ENCODE measurements around the gene PYGM.

The PYGM gene

DNA sequence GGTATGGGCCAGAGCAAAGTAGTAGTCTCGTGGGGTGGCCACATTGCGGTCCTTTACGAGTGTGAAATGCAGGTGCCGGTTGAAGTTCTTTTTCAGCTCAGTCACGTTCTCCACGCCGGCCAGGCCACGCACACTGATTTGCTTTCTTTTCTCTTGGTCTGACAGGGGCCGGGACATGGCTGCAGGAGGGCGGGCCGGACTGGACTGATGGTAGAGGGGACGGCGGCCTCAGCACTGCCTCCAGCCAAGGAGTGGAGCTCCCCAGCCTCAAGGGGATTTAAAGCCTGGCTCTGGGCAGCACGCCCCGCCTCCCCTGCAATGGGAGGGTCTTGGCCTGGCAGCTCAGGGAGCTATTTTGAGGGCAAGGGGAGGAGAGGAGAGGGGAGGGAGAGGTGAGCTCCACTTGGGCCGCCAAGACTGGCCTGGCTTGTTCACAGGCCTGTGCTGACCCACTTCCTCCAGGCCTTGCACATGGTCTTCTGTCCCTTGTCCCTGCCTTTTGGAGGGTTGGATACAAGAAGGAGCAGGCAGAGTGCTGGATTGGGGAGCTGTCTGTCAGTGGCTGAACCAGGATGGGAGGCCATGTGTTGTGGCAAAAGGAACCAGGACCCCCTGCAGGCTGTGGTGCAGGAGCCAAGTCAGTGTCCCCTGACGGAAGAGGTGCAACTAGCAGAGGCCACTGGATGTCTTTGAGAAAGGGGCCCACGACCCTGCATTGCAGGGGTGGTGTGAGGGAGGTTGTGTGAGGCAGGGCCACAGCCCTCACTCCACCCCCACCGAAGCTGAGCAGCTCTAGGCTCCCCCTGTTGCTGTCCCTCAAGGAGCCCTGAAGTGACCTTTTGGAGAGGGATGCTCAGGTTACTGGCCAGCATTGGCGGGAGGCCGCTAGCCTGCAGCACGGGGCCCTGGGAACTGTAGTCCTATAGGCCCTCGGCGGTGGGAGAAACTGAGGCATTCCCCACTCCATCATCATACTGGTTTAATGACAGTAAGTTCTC is at the start of gene PYGM:
TSS of gene PYGM (minus strand) at position 253 of the 998 bp plus-strand sequence. CDS start at position 177, 76 bp downstream.
- no peak within 1 kb of the TSS for H3K27ac ChIP-seq (ENCODE audit: low read depth, low read length)

DNA sequence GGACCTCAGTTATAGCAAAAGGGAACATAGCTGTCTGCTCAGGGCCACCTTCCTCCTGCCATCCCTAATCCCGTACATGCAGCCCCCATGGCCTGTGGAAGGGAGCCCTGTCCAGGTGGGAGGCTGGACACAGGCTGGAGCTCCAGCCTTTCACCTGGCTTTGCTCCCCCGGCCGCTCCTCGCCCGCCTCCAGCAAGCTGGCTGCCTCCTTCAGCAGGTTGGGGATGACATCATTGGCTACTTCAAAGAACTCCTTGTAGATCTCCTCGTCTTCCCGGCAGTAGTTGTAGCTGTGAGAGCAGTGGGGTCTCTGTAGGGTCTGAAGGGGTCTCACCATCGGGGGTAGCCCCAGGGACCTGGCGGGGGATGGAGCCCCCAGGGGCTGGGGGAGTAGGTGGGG is 45.7 kb upstream of the PYGM start:
- H3K4me3 ChIP-seq (ENCODE audit: low read depth, low read length): no peak overlapping the region
- no peaks in the 10 kb centered on the region for H3K9me3 ChIP-seq (ENCODE audit: control insufficient read depth, insufficient read depth, low read depth, low read length)
- H3K27me3 ChIP-seq (ENCODE audit: control insufficient read depth, insufficient read depth, low read length): no peaks in the 10 kb centered on the region
- peaks cover 41% of the 10 kb centered on the region for H3K36me3 ChIP-seq (ENCODE audit: control insufficient read depth, insufficient read depth, low read length)
- no peak overlapping the region for H3K9ac ChIP-seq (ENCODE audit: low read length)
- H3K4me1 ChIP-seq (ENCODE audit: control insufficient read depth, insufficient read depth, low read length): peaks cover 12% of the 10 kb centered on the region
- H3K27ac ChIP-seq (ENCODE audit: low read depth, low read length): no peak overlapping the region

More for the DNA sequence above, at the start of gene PYGM:
- Histone ChIP-seq H3K9ac (ENCODE audit: low read length) (peak within 1 kb of the TSS; percentile 34), H3K27me3 (ENCODE audit: control insufficient read depth, insufficient read depth, low read length) (no peaks in the 10 kb centered on the region), H3K4me3 (ENCODE audit: low read depth, low read length) (no peak within 1 kb of the TSS), H3K4me1 (ENCODE audit: control insufficient read depth, insufficient read depth, low read length) (peaks cover 56% of the 10 kb centered on the region), H3K9me3 (ENCODE audit: control insufficient read depth, insufficient read depth, low read depth, low read length) (no peaks in the 10 kb centered on the region), H3K36me3 (ENCODE audit: control insufficient read depth, insufficient read depth, low read length) (peaks cover 20% of the 10 kb centered on the region)

DNA sequence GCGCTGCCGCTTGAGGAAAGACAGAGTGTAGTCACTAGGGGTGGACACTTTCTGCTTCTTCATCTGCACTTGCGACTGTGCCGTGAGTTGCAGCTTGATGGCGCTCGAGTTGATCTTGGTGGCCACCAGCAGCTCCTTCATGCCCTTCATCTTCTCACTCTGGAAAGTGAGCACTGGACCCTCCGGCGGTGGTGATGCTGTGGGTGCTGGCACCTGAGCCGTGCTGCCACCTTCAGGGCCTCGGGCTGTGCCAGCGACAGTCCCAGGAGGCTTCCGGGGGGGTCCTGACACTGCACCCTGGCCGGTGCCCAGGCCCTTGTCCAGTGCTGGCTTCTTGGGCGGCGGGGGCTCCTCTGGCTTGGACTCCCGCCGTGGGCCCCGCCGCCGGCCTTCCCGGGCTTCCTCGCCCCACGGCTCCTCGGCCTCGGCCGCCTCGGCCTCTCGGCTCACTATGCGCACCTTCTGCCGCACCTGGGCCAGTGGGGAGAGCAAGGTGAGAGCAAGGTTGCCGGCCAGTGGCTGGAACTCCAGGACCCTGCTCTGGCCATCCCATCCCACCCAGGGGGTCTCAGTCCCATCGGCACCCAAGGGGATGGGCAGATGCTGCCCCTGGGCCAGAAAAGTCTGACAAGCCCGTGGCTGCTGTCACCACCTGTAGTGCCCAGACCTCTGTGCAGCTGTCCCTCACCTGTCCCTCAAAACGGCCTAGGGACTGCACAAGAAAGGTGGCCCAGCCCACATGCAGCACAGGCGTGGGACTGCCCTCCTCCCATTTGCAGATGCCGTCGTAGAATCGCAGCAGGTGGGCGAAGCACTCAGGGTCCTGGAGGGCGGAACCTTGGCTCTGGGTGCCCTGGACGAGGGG is 44.8 kb upstream of the PYGM start:
- H3K27ac ChIP-seq (ENCODE audit: low read depth, low read length): no peak overlapping the region
- H3K36me3 ChIP-seq (ENCODE audit: control insufficient read depth, insufficient read depth, low read length): peaks cover 45% of the 10 kb centered on the region
- no peak overlapping the region for H3K9ac ChIP-seq (ENCODE audit: low read length)
- H3K9me3 ChIP-seq (ENCODE audit: control insufficient read depth, insufficient read depth, low read depth, low read length): no peaks in the 10 kb centered on the region
- peaks cover 11% of the 10 kb centered on the region for H3K4me1 ChIP-seq (ENCODE audit: control insufficient read depth, insufficient read depth, low read length)
- H3K4me3 ChIP-seq (ENCODE audit: low read depth, low read length): peak overlapping the region; percentile 83
- no peaks in the 10 kb centered on the region for H3K27me3 ChIP-seq (ENCODE audit: control insufficient read depth, insufficient read depth, low read length)

- H3K9ac ChIP-seq (ENCODE audit: low read length): no peak overlapping the region
- peak overlapping the region; percentile 83 for H3K4me3 ChIP-seq (ENCODE audit: low read depth, low read length)
- H3K27ac ChIP-seq (ENCODE audit: low read depth, low read length): no peak overlapping the region; the same call in 1 of the 2 replicates
- H3K36me3 ChIP-seq (ENCODE audit: control insufficient read depth, insufficient read depth, low read length): peaks cover 52% of the 10 kb centered on the region
- H3K4me1 ChIP-seq (ENCODE audit: control insufficient read depth, insufficient read depth, low read length): peaks cover 6% of the 10 kb centered on the region; the same call in 1 of the 2 replicates
- no peaks in the 10 kb centered on the region for H3K27me3 ChIP-seq (ENCODE audit: control insufficient read depth, insufficient read depth, low read length)
- H3K9me3 ChIP-seq (ENCODE audit: control insufficient read depth, insufficient read depth, low read depth, low read length): no peaks in the 10 kb centered on the region
Observed at GRCh38 chr11:64803846-64804345, 44.1 kb upstream of the PYGM start.

GRCh38 chr11:64803158-64803845 is 43.5 kb upstream of the PYGM start, which contains the start of gene MAP4K2:
MAP4K2 (minus strand) TSS chr11:64803214; CDS start chr11:64803149, 65 bp downstream.
- Histone ChIP-seq H3K27ac (ENCODE audit: low read depth, low read length) (no peak within 1 kb of the TSS; the same call in 1 of the 2 replicates), H3K4me3 (ENCODE audit: low read depth, low read length) (peak within 1 kb of the TSS; percentile 83), H3K9ac (ENCODE audit: low read length) (peak within 1 kb of the TSS; percentile 62), H3K27me3 (ENCODE audit: control insufficient read depth, insufficient read depth, low read length) (no peaks in the 10 kb centered on the region), H3K4me1 (ENCODE audit: control insufficient read depth, insufficient read depth, low read length) (peaks cover 6% of the 10 kb centered on the region; the same call in 1 of the 2 replicates), H3K36me3 (ENCODE audit: control insufficient read depth, insufficient read depth, low read length) (peaks cover 53% of the 10 kb centered on the region), H3K9me3 (ENCODE audit: control insufficient read depth, insufficient read depth, low read depth, low read length) (no peaks in the 10 kb centered on the region)

GRCh38 chr11:64802370-64803157 is 42.8 kb upstream of the PYGM start:
- Histone ChIP-seq H3K4me3 (ENCODE audit: low read depth, low read length) (peak overlapping the region; percentile 67), H3K27ac (ENCODE audit: low read depth, low read length) (no peak overlapping the region)

GRCh38 chr11:64801561-64802369 is 42.0 kb upstream of the PYGM start:
- H3K9me3 ChIP-seq (ENCODE audit: control insufficient read depth, insufficient read depth, low read depth, low read length): no peaks in the 10 kb centered on the region
- H3K27ac ChIP-seq (ENCODE audit: low read depth, low read length): no peak overlapping the region
- no peak overlapping the region for H3K4me3 ChIP-seq (ENCODE audit: low read depth, low read length)
- H3K4me1 ChIP-seq (ENCODE audit: control insufficient read depth, insufficient read depth, low read length): peaks cover 6% of the 10 kb centered on the region; the same call in 1 of the 2 replicates
- H3K36me3 ChIP-seq (ENCODE audit: control insufficient read depth, insufficient read depth, low read length): peaks cover 46% of the 10 kb centered on the region
- H3K9ac ChIP-seq (ENCODE audit: low read length): peak overlapping the region; percentile 2
- no peaks in the 10 kb centered on the region for H3K27me3 ChIP-seq (ENCODE audit: control insufficient read depth, insufficient read depth, low read length)

More at GRCh38 chr11:64802370-64803157, 42.8 kb upstream of the PYGM start:
- Histone ChIP-seq H3K27me3 (ENCODE audit: control insufficient read depth, insufficient read depth, low read length) (no peaks in the 10 kb centered on the region), H3K9me3 (ENCODE audit: control insufficient read depth, insufficient read depth, low read depth, low read length) (no peaks in the 10 kb centered on the region), H3K9ac (ENCODE audit: low read length) (no peak overlapping the region), H3K4me1 (ENCODE audit: control insufficient read depth, insufficient read depth, low read length) (peaks cover 6% of the 10 kb centered on the region; the same call in 1 of the 2 replicates), H3K36me3 (ENCODE audit: control insufficient read depth, insufficient read depth, low read length) (peaks cover 46% of the 10 kb centered on the region)

GRCh38 chr11:64801158-64801464 is 41.3 kb upstream of the PYGM start:
- Histone ChIP-seq H3K27ac (ENCODE audit: low read depth, low read length) (no peak overlapping the region), H3K4me1 (ENCODE audit: control insufficient read depth, insufficient read depth, low read length) (peaks cover 6% of the 10 kb centered on the region; the same call in 1 of the 2 replicates), H3K36me3 (ENCODE audit: control insufficient read depth, insufficient read depth, low read length) (peaks cover 47% of the 10 kb centered on the region), H3K9ac (ENCODE audit: low read length) (peak overlapping the region; percentile 2), H3K27me3 (ENCODE audit: control insufficient read depth, insufficient read depth, low read length) (no peaks in the 10 kb centered on the region), H3K4me3 (ENCODE audit: low read depth, low read length) (no peak overlapping the region), H3K9me3 (ENCODE audit: control insufficient read depth, insufficient read depth, low read depth, low read length) (no peaks in the 10 kb centered on the region)

DNA sequence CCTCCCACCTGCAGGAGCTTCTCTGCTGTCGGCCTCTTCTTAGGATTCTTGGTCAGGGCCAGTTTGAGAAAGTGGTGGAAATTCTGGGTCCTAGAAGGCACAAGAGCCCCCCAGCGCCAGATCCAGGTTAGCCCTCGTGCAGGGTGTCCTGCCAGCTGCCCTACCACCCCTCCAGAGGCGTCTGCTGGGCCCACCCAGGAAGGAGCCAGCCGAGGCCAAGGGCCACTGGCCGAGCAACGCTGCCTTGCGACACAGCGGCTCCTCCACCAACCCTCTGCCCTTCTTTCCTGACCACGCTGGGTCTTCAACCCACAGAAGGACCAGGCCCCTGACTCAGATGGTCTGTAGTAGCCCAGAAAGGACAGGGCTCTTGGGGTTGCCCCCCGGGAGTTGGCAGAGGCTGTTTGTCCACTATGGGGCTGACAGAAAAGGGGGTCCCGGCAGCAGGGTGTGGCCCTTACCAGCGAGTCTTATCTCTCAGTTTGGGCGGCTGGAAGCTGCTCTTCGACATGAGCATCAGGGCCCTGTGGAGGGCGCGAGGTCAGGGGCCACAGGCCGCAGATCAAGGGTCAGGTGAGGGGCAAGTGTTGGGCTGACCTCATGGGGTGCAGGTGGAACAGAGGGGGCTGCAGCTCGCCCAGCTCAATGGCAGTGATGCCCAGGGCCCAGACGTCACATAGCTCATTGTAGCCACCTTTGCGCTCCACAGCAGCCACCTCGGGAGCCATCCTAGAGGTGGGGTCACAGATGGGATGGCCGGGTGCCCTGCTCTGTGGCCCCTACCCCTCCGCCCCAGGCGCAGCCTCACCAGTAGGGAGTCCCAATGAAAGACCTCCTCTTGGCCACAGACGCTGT is 40.8 kb upstream of the PYGM start:
- H3K4me3 ChIP-seq (ENCODE audit: low read depth, low read length): no peak overlapping the region
- no peak overlapping the region for H3K27ac ChIP-seq (ENCODE audit: low read depth, low read length)
- no peak overlapping the region for H3K9ac ChIP-seq (ENCODE audit: low read length)
- H3K9me3 ChIP-seq (ENCODE audit: control insufficient read depth, insufficient read depth, low read depth, low read length): no peaks in the 10 kb centered on the region
- H3K27me3 ChIP-seq (ENCODE audit: control insufficient read depth, insufficient read depth, low read length): no peaks in the 10 kb centered on the region
- H3K4me1 ChIP-seq (ENCODE audit: control insufficient read depth, insufficient read depth, low read length): peaks cover 6% of the 10 kb centered on the region; the same call in 1 of the 2 replicates
- peaks cover 46% of the 10 kb centered on the region for H3K36me3 ChIP-seq (ENCODE audit: control insufficient read depth, insufficient read depth, low read length)

Data from HUES6 (cell line).